HG03097 (cell line): ENCODE data around the gene PTPRO.

Experiments
- ATAC-seq: cut with Tn5 transposase; IDR thresholded peaks from one replicate; pipeline ENCODE4 v1.9.1; 2021; ENCODE audit not compliant: unreplicated experiment, low FRiP score

PTPRO gene

DNA sequence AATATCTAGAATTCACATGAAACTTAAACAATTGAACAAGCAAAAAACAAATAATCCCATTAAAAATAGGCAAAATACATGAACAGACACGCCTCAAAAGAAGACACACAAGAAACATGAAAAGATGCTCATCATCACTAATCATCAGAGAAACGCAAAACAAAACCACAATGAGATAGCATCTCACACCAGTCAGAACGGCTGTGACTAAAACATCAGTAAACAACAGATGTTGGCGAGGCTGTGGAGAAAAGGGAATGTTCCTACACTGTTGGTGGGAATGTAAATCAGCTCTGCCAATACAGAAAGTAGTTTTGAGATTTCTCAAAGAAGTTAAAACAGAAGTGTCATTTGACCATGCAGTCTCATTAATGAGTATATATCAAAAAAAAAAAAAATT is 121.3 kb downstream of the PTPRO start:
- no peak for ATAC-seq

GRCh38 chr12:15444523-15444922 is 122.2 kb downstream of the PTPRO start:
- ATAC-seq, result no peak

- ATAC-seq, result no peak
Observed at GRCh38 chr12:15446807-15447206, 124.5 kb downstream of the PTPRO start.

DNA sequence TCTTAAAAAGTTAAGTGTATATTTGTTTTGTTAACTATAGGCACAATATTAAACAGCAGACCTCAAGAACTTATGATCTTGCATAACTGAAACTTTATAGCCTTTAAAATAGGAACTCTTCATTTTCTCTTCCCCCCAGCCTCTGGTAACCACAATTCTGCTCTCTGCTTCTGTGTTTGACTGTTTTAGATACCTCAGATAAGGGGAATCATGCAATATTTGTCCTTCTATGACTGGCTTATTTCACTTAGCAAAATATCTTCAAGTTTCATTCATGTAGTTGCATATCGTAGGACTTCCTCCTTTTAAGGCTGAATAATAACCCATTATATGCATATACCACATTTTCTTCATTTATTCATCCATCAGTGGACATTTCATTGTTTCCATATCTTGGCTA is 131.3 kb downstream of the PTPRO start:
- ATAC-seq, result no peak

GRCh38 chr12:15458008-15458407 is 135.7 kb downstream of the PTPRO start:
- ATAC-seq, result no peak

GRCh38 chr12:15468911-15469310 is 146.6 kb downstream of the PTPRO start:
- no peak for ATAC-seq

DNA sequence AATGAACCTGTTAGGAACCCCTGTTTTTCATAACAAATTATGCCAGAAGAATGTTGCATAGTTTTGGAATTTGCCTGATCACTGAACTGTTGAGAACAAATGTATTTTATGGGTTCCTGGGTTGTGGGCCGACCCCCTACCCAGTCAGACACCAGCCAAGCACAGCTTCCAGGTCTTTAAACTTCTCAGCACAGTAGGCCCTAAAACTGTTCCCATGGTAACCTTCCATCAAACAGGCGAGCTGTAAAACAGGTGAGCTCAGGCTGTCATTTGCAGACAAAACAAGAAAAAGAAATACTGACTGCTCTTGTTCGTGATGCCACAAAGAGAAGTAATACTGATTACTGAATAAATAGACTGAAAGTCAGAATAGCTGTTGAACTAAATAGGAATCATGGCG is 147.0 kb downstream of the PTPRO start:
- ATAC-seq, result no peak

DNA sequence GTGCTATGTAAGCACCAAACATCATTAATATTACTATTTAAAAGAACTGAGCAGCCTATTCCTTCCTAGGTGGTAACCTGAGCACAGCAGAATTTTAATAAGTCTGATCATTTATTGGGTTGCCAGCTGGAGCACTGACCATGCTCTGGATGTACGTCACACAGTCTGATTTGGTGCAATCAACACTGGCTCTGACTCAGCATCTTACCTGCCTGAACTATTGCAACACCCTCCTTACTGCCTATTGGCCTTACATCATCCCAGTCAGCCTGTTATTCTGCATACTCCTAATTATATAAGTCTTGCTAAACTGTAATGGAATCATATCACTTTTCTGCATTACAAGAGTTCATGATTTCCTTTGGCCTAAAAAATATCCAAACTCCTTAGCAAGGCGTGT is 149.7 kb downstream of the PTPRO start:
- no peak for ATAC-seq

GRCh38 chr12:15474766-15475165 is 152.5 kb downstream of the PTPRO start:
- no peak for ATAC-seq

- no peak for ATAC-seq
Observed at GRCh38 chr12:15477761-15478160, 155.5 kb downstream of the PTPRO start.

- ATAC-seq, result no peak
Observed at GRCh38 chr12:15481846-15482245, 159.5 kb downstream of the PTPRO start.

GRCh38 chr12:15485466-15485865 is 163.2 kb downstream of the PTPRO start:
- ATAC-seq, result no peak

GRCh38 chr12:15486859-15487258 is 164.6 kb downstream of the PTPRO start:
- ATAC-seq, result no peak

GRCh38 chr12:15488481-15488880 is 166.2 kb downstream of the PTPRO start:
- no peak for ATAC-seq

- ATAC-seq, result no peak
Observed at GRCh38 chr12:15494329-15495046, 172.2 kb downstream of the PTPRO start.

- ATAC-seq, result no peak
Observed at GRCh38 chr12:15495746-15496145, 173.4 kb downstream of the PTPRO start.

- ATAC-seq, result no peak
Observed at GRCh38 chr12:15496738-15497137, 174.4 kb downstream of the PTPRO start.

- ATAC-seq, result no peak
Observed at GRCh38 chr12:15497671-15498292, 175.5 kb downstream of the PTPRO start.

DNA sequence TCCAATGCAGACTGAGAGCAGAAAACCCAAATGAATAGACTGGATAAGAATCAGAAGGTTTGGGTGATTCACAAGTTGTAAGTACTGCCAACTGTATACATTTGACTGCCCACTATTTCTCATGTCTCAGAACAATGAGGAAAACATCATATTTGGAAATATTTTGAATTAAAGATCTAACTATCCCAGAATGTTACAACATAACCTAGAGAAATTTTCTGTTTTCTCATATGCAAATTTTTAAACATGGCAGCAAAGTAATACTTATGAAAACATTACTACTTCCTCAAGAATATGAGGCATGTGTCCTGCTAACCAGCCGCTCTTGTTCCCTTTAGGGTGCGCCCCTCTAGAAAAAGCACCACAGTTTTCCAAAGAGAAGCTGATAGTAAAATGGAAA is 179.9 kb downstream of the PTPRO start:
- no peak for ATAC-seq

DNA sequence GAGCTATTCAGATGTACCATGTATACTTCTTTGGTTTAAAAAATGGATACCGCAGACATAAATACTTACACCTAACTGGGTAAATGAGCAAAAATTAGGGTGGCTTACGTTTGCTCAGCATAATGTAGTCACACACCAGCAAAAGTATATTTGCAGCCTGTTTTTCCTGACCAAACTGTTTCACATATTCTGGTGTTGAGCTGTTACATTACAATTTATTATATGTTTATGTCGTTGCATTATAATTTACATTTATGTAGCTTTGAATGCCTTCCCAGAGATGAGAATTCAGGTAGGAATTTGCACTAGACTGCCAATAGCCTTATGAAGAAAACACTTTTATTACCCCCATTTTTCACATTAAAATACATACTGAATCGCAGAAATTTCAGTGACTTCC is 183.3 kb downstream of the PTPRO start:
- ATAC-seq, result no peak

DNA sequence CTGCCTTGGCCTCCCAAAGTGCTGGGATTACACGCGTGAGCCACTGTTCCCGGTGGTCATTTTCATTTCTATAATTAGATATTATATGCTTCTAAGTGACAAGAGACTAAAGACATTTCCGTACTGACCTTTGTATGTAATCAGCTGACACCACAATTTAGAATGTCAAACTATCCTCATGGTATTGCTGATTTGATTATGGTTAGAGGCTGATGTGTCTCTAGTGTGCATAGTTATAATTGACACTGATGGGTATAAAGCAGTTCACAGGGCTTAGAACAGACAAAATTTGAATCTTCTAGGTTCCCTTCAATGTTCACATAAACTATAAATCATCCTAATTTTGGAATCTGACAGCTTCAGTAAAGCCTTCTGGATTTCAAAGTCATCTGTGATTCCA is 192.7 kb downstream of the PTPRO start:
- ATAC-seq, result no peak

- ATAC-seq, result no peak
Observed at GRCh38 chr12:15520083-15520482, 197.8 kb downstream of the PTPRO start.
